WTC11 (cell line): ENCODE results near the gene CDCP1.

ENCODE experiments used
- ATF2 ChIP-seq: sonication (generic); formaldehyde crosslinking; IDR thresholded peaks from 2 replicates; pipeline ENCODE4 v1.8.1; 2022; ENCODE audit warnings: low read depth, missing genetic modification reagents, borderline replicate concordance
- CREB1 ChIP-seq: sonication (generic); formaldehyde crosslinking; IDR thresholded peaks from 2 replicates; pipeline ENCODE4 v1.8.0; 2023; ENCODE audit warnings: mild to moderate bottlenecking, missing genetic modification reagents
- E2F4 ChIP-seq: sonication (generic); formaldehyde crosslinking; IDR thresholded peaks from 2 replicates; pipeline ENCODE4 v1.8.1; 2022; ENCODE audit warnings: low read depth, mild to moderate bottlenecking, moderate library complexity, missing genetic modification reagents, borderline replicate concordance
- E2F5 ChIP-seq: sonication (generic); formaldehyde crosslinking; IDR thresholded peaks from 2 replicates; pipeline ENCODE4 v1.8.1; 2022; ENCODE audit warnings: mild to moderate bottlenecking, moderate library complexity, missing genetic modification reagents
- TEAD1 ChIP-seq: sonication (generic); formaldehyde crosslinking; IDR thresholded peaks from 2 replicates; pipeline ENCODE4 v1.8.0; 2022; ENCODE audit warnings: mild to moderate bottlenecking, missing genetic modification reagents
- ZNF121 ChIP-seq: sonication (generic); formaldehyde crosslinking; IDR thresholded peaks from 2 replicates; pipeline ENCODE4 v1.8.0; 2023; ENCODE audit warnings: missing genetic modification reagents
- TF ChIP-seq, protein P1 (sequence below): fragments of 200-600 bp; IDR thresholded peaks from 2 replicates; pipeline ENCODE4 v1.8.0; 2022; ENCODE audit warnings: antibody characterized with exemption
- TF ChIP-seq, protein P2 (sequence below): sonication (generic); formaldehyde crosslinking; IDR thresholded peaks from 2 replicates; pipeline ENCODE4 v1.8.0; 2023; ENCODE audit warnings: missing genetic modification reagents, mild to moderate bottlenecking, borderline replicate concordance
- TF ChIP-seq, protein P3 (sequence below): sonication (generic); formaldehyde crosslinking; conservative IDR thresholded peaks from 2 replicates; pipeline ENCODE4 v1.8.1; 2022; ENCODE audit warnings: mild to moderate bottlenecking, missing genetic modification reagents

DNA sequence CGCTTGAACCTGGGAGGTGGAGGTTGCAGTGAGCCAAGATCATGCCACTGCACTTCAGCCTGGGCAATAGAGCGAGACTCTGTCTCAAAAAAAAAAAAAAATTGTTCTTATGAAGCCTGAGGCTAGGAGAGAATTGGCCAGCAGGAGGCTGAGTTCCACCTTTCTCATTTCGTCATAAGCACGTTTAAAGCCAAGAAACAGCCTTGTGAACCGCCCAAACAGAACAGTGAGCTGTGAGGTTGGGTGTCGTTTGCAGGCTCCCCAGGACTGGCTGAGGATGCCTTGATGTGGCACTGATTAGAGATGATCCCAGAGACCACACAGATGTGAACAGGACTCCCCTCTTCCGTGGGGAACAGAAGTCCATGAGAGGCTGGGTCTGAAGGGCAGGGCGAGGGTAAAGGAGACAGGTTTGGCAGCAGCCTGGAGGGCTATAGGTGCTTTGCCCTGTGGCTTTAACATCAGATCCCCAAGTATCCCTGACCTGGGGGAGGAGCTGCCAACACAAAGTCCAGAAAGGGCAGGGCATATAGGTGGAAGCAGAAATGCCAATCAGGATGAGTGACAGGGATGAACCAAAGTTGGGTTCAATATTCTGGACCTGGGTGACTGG, 67.2 kb downstream of the CDCP1 start:
- TF ChIP-seq E2F5 (no peak), ZNF121 (CRISPR knock-in tag) (peak; percentile 72; the same call in 1 of the 2 replicates), E2F4 (CRISPR knock-in tag) (no peak), TEAD1 (CRISPR knock-in tag) (no peak), CREB1 (no peak), ATF2 (no peak)
- TF ChIP-seq, protein P1, sequence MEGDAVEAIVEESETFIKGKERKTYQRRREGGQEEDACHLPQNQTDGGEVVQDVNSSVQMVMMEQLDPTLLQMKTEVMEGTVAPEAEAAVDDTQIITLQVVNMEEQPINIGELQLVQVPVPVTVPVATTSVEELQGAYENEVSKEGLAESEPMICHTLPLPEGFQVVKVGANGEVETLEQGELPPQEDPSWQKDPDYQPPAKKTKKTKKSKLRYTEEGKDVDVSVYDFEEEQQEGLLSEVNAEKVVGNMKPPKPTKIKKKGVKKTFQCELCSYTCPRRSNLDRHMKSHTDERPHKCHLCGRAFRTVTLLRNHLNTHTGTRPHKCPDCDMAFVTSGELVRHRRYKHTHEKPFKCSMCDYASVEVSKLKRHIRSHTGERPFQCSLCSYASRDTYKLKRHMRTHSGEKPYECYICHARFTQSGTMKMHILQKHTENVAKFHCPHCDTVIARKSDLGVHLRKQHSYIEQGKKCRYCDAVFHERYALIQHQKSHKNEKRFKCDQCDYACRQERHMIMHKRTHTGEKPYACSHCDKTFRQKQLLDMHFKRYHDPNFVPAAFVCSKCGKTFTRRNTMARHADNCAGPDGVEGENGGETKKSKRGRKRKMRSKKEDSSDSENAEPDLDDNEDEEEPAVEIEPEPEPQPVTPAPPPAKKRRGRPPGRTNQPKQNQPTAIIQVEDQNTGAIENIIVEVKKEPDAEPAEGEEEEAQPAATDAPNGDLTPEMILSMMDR, result no peak
- TF ChIP-seq, protein P2, sequence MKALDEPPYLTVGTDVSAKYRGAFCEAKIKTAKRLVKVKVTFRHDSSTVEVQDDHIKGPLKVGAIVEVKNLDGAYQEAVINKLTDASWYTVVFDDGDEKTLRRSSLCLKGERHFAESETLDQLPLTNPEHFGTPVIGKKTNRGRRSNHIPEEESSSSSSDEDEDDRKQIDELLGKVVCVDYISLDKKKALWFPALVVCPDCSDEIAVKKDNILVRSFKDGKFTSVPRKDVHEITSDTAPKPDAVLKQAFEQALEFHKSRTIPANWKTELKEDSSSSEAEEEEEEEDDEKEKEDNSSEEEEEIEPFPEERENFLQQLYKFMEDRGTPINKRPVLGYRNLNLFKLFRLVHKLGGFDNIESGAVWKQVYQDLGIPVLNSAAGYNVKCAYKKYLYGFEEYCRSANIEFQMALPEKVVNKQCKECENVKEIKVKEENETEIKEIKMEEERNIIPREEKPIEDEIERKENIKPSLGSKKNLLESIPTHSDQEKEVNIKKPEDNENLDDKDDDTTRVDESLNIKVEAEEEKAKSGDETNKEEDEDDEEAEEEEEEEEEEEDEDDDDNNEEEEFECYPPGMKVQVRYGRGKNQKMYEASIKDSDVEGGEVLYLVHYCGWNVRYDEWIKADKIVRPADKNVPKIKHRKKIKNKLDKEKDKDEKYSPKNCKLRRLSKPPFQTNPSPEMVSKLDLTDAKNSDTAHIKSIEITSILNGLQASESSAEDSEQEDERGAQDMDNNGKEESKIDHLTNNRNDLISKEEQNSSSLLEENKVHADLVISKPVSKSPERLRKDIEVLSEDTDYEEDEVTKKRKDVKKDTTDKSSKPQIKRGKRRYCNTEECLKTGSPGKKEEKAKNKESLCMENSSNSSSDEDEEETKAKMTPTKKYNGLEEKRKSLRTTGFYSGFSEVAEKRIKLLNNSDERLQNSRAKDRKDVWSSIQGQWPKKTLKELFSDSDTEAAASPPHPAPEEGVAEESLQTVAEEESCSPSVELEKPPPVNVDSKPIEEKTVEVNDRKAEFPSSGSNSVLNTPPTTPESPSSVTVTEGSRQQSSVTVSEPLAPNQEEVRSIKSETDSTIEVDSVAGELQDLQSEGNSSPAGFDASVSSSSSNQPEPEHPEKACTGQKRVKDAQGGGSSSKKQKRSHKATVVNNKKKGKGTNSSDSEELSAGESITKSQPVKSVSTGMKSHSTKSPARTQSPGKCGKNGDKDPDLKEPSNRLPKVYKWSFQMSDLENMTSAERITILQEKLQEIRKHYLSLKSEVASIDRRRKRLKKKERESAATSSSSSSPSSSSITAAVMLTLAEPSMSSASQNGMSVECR (CRISPR knock-in tag), result no peak
- TF ChIP-seq, protein P3, sequence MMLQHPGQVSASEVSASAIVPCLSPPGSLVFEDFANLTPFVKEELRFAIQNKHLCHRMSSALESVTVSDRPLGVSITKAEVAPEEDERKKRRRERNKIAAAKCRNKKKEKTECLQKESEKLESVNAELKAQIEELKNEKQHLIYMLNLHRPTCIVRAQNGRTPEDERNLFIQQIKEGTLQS (CRISPR knock-in tag), result no peak
